ENCODE data around the gene SDC4. TPM values are rescaled to one million over a fixed set of nuclear protein-coding genes. Genes with fewer than 3 reads are reported as not detected.

Gene SDC4
- total and polyA plus RNA-seq, 4 donors = 54.4 to 147 (median 83.6) TPM

- DNase-seq (ENCODE audit: low spot score) = no peak
- 35% methylated on average over 7 of the region's 7 CpGs for WGBS
- H3K4me3 ChIP-seq (ENCODE audit: low read depth in 1 of 3, low read length in 3 of 3) = no peak overlapping the region
- TF ChIP-seq REST (IDR thresholded peaks at IDR 0.05) (no peak), YY1 (IDR thresholded peaks at IDR 0.05) (peak; percentile 56), HNF4A (conservative IDR thresholded peaks at IDR 0.05) (peak; percentile 7 to 40), RAD21 (IDR thresholded peaks at IDR 0.05) (peak; percentile 90 to 95), CTCF (IDR thresholded peaks at IDR 0.05; ENCODE audit: low read depth, low read length, missing input control) (peak; percentile 58)
- TF ChIP-seq, protein P1, sequence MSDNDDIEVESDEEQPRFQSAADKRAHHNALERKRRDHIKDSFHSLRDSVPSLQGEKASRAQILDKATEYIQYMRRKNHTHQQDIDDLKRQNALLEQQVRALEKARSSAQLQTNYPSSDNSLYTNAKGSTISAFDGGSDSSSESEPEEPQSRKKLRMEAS (IDR thresholded peaks at IDR 0.05) = no peak
- H3K27me3 ChIP-seq (ENCODE audit: control insufficient read depth in 4 of 4, insufficient read depth in 4 of 4, low read length in 3 of 4) = no peaks in the 10 kb centered on the region
- peaks cover 0 to 2% (median 0%) of the 10 kb centered on the region in 4 donors for H3K4me1 ChIP-seq (ENCODE audit: control insufficient read depth in 4 of 4, insufficient read depth in 4 of 4, low read length in 3 of 4)
- H3K9ac ChIP-seq (ENCODE audit: low read depth in 1 of 2, low read length in 2 of 2) = no peak overlapping the region
- peaks cover 7 to 24% (median 19%) of the 10 kb centered on the region in 4 donors for H3K36me3 ChIP-seq (ENCODE audit: control insufficient read depth in 4 of 4, insufficient read depth in 3 of 4, low read depth in 1 of 4, low read length in 3 of 4)
- no peaks in the 10 kb centered on the region for H3K9me3 ChIP-seq (ENCODE audit: control insufficient read depth in 4 of 4, low read length in 3 of 4)
- H3K27ac ChIP-seq (ENCODE audit: low read depth in 1 of 2, low read length in 2 of 2) = no peak overlapping the region
These were observed 25.3 kb downstream of the SDC4 start for GRCh38 chr20:45322952-45323383.

DNA sequence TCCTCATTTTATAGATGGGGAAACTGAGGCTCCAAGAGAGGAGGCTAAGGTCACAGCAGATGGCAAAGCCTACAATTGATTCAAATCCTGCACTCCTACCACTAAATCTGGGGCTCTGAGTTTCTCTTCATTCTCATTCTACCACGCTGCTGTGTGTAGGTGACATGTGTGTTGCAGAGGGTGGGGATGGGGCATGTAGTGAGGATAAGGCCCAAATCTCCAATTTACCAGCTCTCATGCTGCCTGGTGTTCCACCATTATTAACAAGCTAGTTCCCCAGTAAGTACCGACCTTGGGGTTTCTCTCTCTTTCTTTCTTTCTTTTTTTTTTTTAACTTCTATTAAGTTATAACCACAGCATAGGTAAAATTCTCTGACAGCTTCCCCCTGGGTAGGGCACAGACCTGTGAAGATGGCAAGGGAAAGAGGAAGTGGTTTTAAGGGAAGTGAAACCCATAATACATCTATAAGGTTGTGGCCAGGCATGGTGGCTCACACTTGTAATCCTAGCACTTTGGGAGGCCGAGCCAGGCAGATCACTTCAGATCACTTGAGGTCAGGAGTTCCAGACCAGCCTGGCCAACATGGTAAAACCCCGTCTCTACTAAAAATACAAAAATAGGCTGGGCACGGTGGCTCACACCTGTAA is 27.2 kb downstream of the SDC4 start:
- H3K36me3 ChIP-seq (ENCODE audit: control insufficient read depth in 4 of 4, insufficient read depth in 3 of 4, low read depth in 1 of 4, low read length in 3 of 4) = peaks cover 4 to 8% (median 6%) of the 10 kb centered on the region in 4 donors
- no peak overlapping the region for H3K9ac ChIP-seq (ENCODE audit: low read depth in 1 of 2, low read length in 2 of 2)
- DNase-seq (ENCODE audit: low spot score) = no peak
- no peak overlapping the region for H3K4me3 ChIP-seq (ENCODE audit: low read depth in 1 of 3, low read length in 3 of 3)
- peaks cover 0 to 2% (median 0%) of the 10 kb centered on the region in 4 donors for H3K4me1 ChIP-seq (ENCODE audit: control insufficient read depth in 4 of 4, insufficient read depth in 4 of 4, low read length in 3 of 4)
- peaks cover 0 to 9% (median 0%) of the 10 kb centered on the region in 4 donors for H3K27me3 ChIP-seq (ENCODE audit: control insufficient read depth in 4 of 4, insufficient read depth in 4 of 4, low read length in 3 of 4)
- H3K9me3 ChIP-seq (ENCODE audit: control insufficient read depth in 4 of 4, low read length in 3 of 4) = no peaks in the 10 kb centered on the region
- WGBS = 82% methylated on average over 5 of the region's 5 CpGs
- no peak overlapping the region for H3K27ac ChIP-seq (ENCODE audit: low read depth in 1 of 2, low read length in 2 of 2)
- TF ChIP-seq NR2F2 (IDR thresholded peaks at IDR 0.05) = no peak
- no peak for TF ChIP-seq RAD21 (IDR thresholded peaks at IDR 0.05)

GRCh38 chr20:45318948-45319347 is 29.3 kb downstream of the SDC4 start:
- H3K4me3 ChIP-seq (ENCODE audit: low read depth in 1 of 3, low read length in 3 of 3) = no peak overlapping the region
- no peak overlapping the region for H3K27ac ChIP-seq (ENCODE audit: low read depth in 1 of 2, low read length in 2 of 2)
- TF ChIP-seq JUND (IDR thresholded peaks at IDR 0.05) (no peak), FOXA1 (IDR thresholded peaks at IDR 0.05) (no peak), NR2F2 (IDR thresholded peaks at IDR 0.05) (no peak), RAD21 (IDR thresholded peaks at IDR 0.05) (no peak), SP1 (IDR thresholded peaks at IDR 0.05) (no peak), ZBTB33 (IDR thresholded peaks at IDR 0.05) (no peak), EGR1 (IDR thresholded peaks at IDR 0.05; ENCODE audit: low read depth in 2 of 2) (no peak), GABPA (IDR thresholded peaks at IDR 0.05 in 1 of 2, conservative IDR thresholded peaks at IDR 0.05 in 1 of 2) (no peak), HNF4A (conservative IDR thresholded peaks at IDR 0.05) (no peak), REST (IDR thresholded peaks at IDR 0.05) (no peak)
- WGBS = 86% methylated on average over 2 of the region's 2 CpGs
- H3K4me1 ChIP-seq (ENCODE audit: control insufficient read depth in 4 of 4, insufficient read depth in 4 of 4, low read length in 3 of 4) = peaks cover 0 to 2% (median 0%) of the 10 kb centered on the region in 4 donors
- no peak overlapping the region for H3K9ac ChIP-seq (ENCODE audit: low read depth in 1 of 2, low read length in 2 of 2)
- no peaks in the 10 kb centered on the region for H3K9me3 ChIP-seq (ENCODE audit: control insufficient read depth in 4 of 4, low read length in 3 of 4)
- H3K36me3 ChIP-seq (ENCODE audit: control insufficient read depth in 4 of 4, insufficient read depth in 3 of 4, low read depth in 1 of 4, low read length in 3 of 4) = no peaks in the 10 kb centered on the region
- no peak for DNase-seq (ENCODE audit: low spot score)
- peaks cover 0 to 11% (median 0%) of the 10 kb centered on the region in 4 donors for H3K27me3 ChIP-seq (ENCODE audit: control insufficient read depth in 4 of 4, insufficient read depth in 4 of 4, low read length in 3 of 4)
